Body of pancreas (tissue), 4 donors: ENCODE measurements around the gene KATNB1.

ENCODE experiments used
- CTCF ChIP-seq, 7 experiments: fragments of 450-650 bp in 4 of 7; fragments of 200-600 bp in 3 of 7; sonication (generic) in 3 of 7; IDR thresholded peaks; one replicate each; pipeline ENCODE4 v1.5.1; 2016 to 2019; ENCODE audit warnings: antibody characterized with exemption in 7 of 7
- POLR2A ChIP-seq, 3 donors: fragments of 450-650 bp; IDR thresholded peaks; one replicate each; pipeline ENCODE4 v1.6.1; 2016; ENCODE audit warnings: antibody characterized with exemption in 3 of 3, mild to moderate bottlenecking in 2 of 3

GRCh38 chr16:57801098-57801808 lies 65.7 kb downstream of the KATNB1 start:
- TF ChIP-seq CTCF (IDR thresholded peaks at IDR 0.05) (no peak), POLR2A (IDR thresholded peaks at IDR 0.05) (no peak)
